MCF 10A (cell line): Measurements from ENCODE around the gene CATSPERD. TPM values are rescaled to one million over a fixed set of nuclear protein-coding genes. Genes with fewer than 3 reads are reported as not detected.

Experiments used
- BruUV-seq: library from RNA; stranded (reverse); fragments of 400-500 nt; replicated peaks from 2 replicates; lab custom pipeline; 2021; lab: Mats Ljungman, UMichigan
- CTCF ChIA-PET: fragments of 300-600 bp; sonication (Branson Sonifier 250); formaldehyde crosslinking; extraction: SDS; loops from one replicate; lab custom pipeline; 2021; ENCODE audit warnings: antibody characterized with exemption, inconsistent platforms; lab: Yijun Ruan, JAX
- POLR2A ChIA-PET: fragments of 300-600, 350-650 bp; sonication (Branson Sonifier 250); formaldehyde crosslinking; extraction: SDS; loops from one replicate; lab custom pipeline; 2020; ENCODE audit warnings: antibody characterized with exemption, inconsistent platforms; lab: Yijun Ruan, JAX
- DNase-seq: peaks from one replicate; pipeline ENCODE4 v3.0.0-alpha.2; 2018; ENCODE audit not compliant: unreplicated experiment
- H3K27ac Mint-ChIP-seq: one replicate; pipeline ENCODE4 v1.8.0; 2022; ENCODE audit warnings: mild to moderate bottlenecking, low read depth, mixed read lengths; ENCODE audit not compliant: unreplicated experiment
- H3K27me3 Mint-ChIP-seq: one replicate; pipeline ENCODE4 v1.8.0; 2022; ENCODE audit warnings: mixed read lengths; ENCODE audit not compliant: insufficient read depth, unreplicated experiment
- H3K36me3 Mint-ChIP-seq: one replicate; pipeline ENCODE4 v1.8.0; 2022; ENCODE audit warnings: mild to moderate bottlenecking, moderate library complexity, mixed read lengths; ENCODE audit not compliant: insufficient read depth, unreplicated experiment
- H3K4me1 Mint-ChIP-seq: one replicate; pipeline ENCODE4 v1.8.0; 2022; ENCODE audit warnings: mixed read lengths; ENCODE audit not compliant: insufficient read depth, unreplicated experiment
- H3K4me3 Mint-ChIP-seq: one replicate; pipeline ENCODE4 v1.8.0; 2022; ENCODE audit warnings: mild to moderate bottlenecking, moderate library complexity, mixed read lengths; ENCODE audit not compliant: unreplicated experiment
- H3K9me3 Mint-ChIP-seq: one replicate; pipeline ENCODE4 v1.8.0; 2022; ENCODE audit warnings: mixed read lengths; ENCODE audit not compliant: unreplicated experiment
- CTCF ChIP-seq: fragments of 200-600 bp; IDR thresholded peaks from one replicate; pipeline ENCODE4 v1.8.0; 2022; ENCODE audit warnings: antibody characterized with exemption, mild to moderate bottlenecking; ENCODE audit not compliant: unreplicated experiment
- intact Hi-C: fragments of 100-400 bp; cut with micrococcal nuclease; formaldehyde crosslinking; loops from 2 replicates; pipeline ENCODE4 v1.14.1; 2022
- total RNA-seq: library from RNA; stranded (reverse); gene quantifications from 2 replicates; pipeline ENCODE4 v1.2.3, GENCODE V29; 2022

The CATSPERD gene
- total RNA-seq, 1 experiment from 2014 or later = not detected

GRCh38 chr19:5814852-5815246 is 94.4 kb downstream of the CATSPERD start:
- intact Hi-C loops = no loop called here
- H3K4me3 Mint-ChIP-seq = no peak overlapping the region
- POLR2A ChIA-PET = no interaction called here

GRCh38 chr19:5817218-5817617 is 96.8 kb downstream of the CATSPERD start:
- Mint-ChIP-seq H3K27ac (no peak overlapping the region), H3K27me3 (peaks cover 47% of the 10 kb centered on the region), H3K4me3 (no peak overlapping the region), H3K36me3 (no peaks in the 10 kb centered on the region), H3K4me1 (peaks cover 8% of the 10 kb centered on the region), H3K9me3 (no peaks in the 10 kb centered on the region)
- ChIA-PET POLR2A (no interaction called here), CTCF (no interaction called here)
- BruUV-seq = no TSS peak
- no peak for DNase-seq
- TF ChIP-seq CTCF = no peak
- intact Hi-C loops = no loop called here

More at GRCh38 chr19:5814852-5815246, 94.4 kb downstream of the CATSPERD start:
- no peak for TF ChIP-seq CTCF
- Mint-ChIP-seq H3K27me3 (peaks cover 39% of the 10 kb centered on the region), H3K9me3 (no peaks in the 10 kb centered on the region), H3K27ac (no peak overlapping the region), H3K36me3 (no peaks in the 10 kb centered on the region), H3K4me1 (peaks cover 8% of the 10 kb centered on the region)
- CTCF ChIA-PET = interaction anchor here (1.5 kb wide), 1 partner anchor 10 kb away, joined by 3 read pairs; the partner anchor contains the start of gene NRTN
- DNase-seq = no peak
- no TSS peak for BruUV-seq

GRCh38 chr19:5818594-5818993 is 98.2 kb downstream of the CATSPERD start:
- ChIA-PET POLR2A (no interaction called here), CTCF (no interaction called here)
- no TSS peak for BruUV-seq
- H3K4me3 Mint-ChIP-seq = no peak overlapping the region
- H3K36me3 Mint-ChIP-seq = no peaks in the 10 kb centered on the region
- no peaks in the 10 kb centered on the region for H3K9me3 Mint-ChIP-seq
- peaks cover 47% of the 10 kb centered on the region for H3K27me3 Mint-ChIP-seq
- peaks cover 12% of the 10 kb centered on the region for H3K4me1 Mint-ChIP-seq
- intact Hi-C loops = no loop called here
- no peak for TF ChIP-seq CTCF
- DNase-seq = no peak
- no peak overlapping the region for H3K27ac Mint-ChIP-seq

- Mint-ChIP-seq H3K4me1 (peaks cover 7% of the 10 kb centered on the region), H3K36me3 (no peaks in the 10 kb centered on the region), H3K27ac (no peak overlapping the region), H3K9me3 (no peaks in the 10 kb centered on the region), H3K4me3 (no peak overlapping the region), H3K27me3 (peaks cover 37% of the 10 kb centered on the region)
- DNase-seq = no peak
- POLR2A ChIA-PET = no interaction called here
- TF ChIP-seq CTCF = no peak
- no TSS peak for BruUV-seq
- CTCF ChIA-PET = interaction anchor here (0.9 to 5.6 kb wide), 2 partner anchors 12 to 17 kb away, joined by 5 to 45 read pairs; partner anchors contain the start of gene NRTN
- intact Hi-C loops = no loop called here
Measured at GRCh38 chr19:5820785-5821184, 100.3 kb downstream of the CATSPERD start.
